K562 (cell line): ENCODE data around the gene FBXO28.

ENCODE experiments used
- BACH1 ChIP-seq: fragments of 200-800 bp; sonication (Bioruptor generic); IDR thresholded peaks from 2 replicates; pipeline ENCODE4 v1.6.1; 2016; ENCODE audit warnings: missing genetic modification characterization, missing compliant biosample characterization
- EZH2 ChIP-seq: IDR thresholded peaks from 2 replicates; pipeline ENCODE4 v1.6.1; 2012; ENCODE audit warnings: low read depth, mild to moderate bottlenecking, inconsistent platforms, low read length, borderline replicate concordance
- POLR2AphosphoS5 ChIP-seq: IDR thresholded peaks from 2 replicates; pipeline ENCODE4 v1.6.1; 2011; ENCODE audit warnings: mild to moderate bottlenecking, low read depth, low read length, moderate library complexity; ENCODE audit not compliant: control insufficient read depth, insufficient read depth
- TF ChIP-seq, protein P1 (sequence below): fragments of 450-650 bp; conservative IDR thresholded peaks from 2 replicates; pipeline ENCODE4 v1.6.1; 2016; ENCODE audit warnings: missing genetic modification characterization, low read depth, mild to moderate bottlenecking, missing compliant biosample characterization, moderate library complexity
- TF ChIP-seq, protein P2 (sequence below), 3 experiments: IDR thresholded peaks in 2 of 3; conservative IDR thresholded peaks in 1 of 3; 2 replicates each; pipeline ENCODE4 v1.5.1; 2011 to 2012; ENCODE audit warnings: low read length in 3 of 3, mild to moderate bottlenecking in 3 of 3, control low read depth in 2 of 3, improper control_type of control experiment in 1 of 3, inconsistent platforms in 1 of 3, low read depth in 1 of 3, mixed read lengths in 1 of 3, moderate library complexity in 1 of 3; ENCODE audit not compliant: insufficient read depth in 2 of 3

DNA sequence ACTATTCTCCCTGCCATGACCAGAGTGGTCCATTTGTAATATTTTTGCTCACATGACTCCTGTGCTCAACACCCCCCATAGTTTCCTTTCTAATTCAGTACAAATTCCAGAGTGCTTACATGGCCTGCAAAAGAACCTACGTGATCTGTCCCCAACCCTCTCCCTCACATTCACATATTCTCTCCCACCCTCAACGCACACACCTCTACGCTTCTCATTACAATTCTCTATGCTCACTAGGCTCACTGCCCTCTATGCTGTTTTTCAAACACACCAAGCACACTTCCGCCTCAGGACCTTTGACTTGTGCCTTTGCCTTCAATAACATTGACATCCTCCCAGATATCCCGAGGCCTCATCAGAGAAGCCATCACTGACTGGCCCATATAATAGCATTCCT lies 23.8 kb upstream of the FBXO28 start:
- TF ChIP-seq, protein P1, sequence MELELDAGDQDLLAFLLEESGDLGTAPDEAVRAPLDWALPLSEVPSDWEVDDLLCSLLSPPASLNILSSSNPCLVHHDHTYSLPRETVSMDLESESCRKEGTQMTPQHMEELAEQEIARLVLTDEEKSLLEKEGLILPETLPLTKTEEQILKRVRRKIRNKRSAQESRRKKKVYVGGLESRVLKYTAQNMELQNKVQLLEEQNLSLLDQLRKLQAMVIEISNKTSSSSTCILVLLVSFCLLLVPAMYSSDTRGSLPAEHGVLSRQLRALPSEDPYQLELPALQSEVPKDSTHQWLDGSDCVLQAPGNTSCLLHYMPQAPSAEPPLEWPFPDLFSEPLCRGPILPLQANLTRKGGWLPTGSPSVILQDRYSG (tag): no peak
- TF ChIP-seq, protein P2, sequence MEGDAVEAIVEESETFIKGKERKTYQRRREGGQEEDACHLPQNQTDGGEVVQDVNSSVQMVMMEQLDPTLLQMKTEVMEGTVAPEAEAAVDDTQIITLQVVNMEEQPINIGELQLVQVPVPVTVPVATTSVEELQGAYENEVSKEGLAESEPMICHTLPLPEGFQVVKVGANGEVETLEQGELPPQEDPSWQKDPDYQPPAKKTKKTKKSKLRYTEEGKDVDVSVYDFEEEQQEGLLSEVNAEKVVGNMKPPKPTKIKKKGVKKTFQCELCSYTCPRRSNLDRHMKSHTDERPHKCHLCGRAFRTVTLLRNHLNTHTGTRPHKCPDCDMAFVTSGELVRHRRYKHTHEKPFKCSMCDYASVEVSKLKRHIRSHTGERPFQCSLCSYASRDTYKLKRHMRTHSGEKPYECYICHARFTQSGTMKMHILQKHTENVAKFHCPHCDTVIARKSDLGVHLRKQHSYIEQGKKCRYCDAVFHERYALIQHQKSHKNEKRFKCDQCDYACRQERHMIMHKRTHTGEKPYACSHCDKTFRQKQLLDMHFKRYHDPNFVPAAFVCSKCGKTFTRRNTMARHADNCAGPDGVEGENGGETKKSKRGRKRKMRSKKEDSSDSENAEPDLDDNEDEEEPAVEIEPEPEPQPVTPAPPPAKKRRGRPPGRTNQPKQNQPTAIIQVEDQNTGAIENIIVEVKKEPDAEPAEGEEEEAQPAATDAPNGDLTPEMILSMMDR (IDR thresholded peaks at IDR 0.05 in 2 of 3, conservative IDR thresholded peaks at IDR 0.05 in 1 of 3; ENCODE audit: insufficient read depth in 2 of 3, low read depth in 1 of 3, low read length in 3 of 3): no peak
- no peak for TF ChIP-seq BACH1 (tag)
- TF ChIP-seq EZH2: no peak
- no peak for TF ChIP-seq POLR2AphosphoS5
